Stimulated activated CD8-positive, alpha-beta memory T cell treated with anti-CD3 and anti-CD28 coated beads, Interleukin-7, amount 100 ng/mL, for 4 hours (primary cell): ENCODE measurements around the gene DHRS7C.

ENCODE experiments used
- DNase-seq, 2 donors: peaks; one replicate each; pipeline ENCODE4 v3.0.0-alpha.2; 2020; ENCODE audit warnings: low read depth in 2 of 2

DHRS7C gene

GRCh38 chr17:9766970-9767369 lies 24.4 kb downstream of the DHRS7C start:
- no peak for DNase-seq

DNA sequence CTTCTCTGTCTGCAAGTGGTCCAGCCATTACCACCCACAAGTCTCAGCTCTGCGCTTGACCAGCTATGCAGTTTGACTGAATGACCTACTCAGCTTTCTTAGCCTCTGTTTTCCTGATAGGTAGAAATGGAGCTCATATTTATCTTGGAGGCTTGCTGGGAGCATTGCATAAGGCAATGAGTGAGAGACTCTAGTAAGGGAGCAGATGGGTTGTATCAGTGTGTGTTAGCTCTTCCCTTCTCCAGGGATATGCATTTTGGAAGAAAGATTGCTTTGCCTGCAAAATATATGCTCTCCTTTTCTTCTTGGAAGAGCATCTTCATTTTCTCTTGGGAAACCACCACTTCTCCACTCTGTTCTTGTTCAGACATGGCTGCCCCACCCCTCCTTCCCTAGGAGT lies 26.1 kb downstream of the DHRS7C start:
- no peak for DNase-seq

GRCh38 chr17:9763643-9764042 lies 27.7 kb downstream of the DHRS7C start:
- DNase-seq: no peak

DNA sequence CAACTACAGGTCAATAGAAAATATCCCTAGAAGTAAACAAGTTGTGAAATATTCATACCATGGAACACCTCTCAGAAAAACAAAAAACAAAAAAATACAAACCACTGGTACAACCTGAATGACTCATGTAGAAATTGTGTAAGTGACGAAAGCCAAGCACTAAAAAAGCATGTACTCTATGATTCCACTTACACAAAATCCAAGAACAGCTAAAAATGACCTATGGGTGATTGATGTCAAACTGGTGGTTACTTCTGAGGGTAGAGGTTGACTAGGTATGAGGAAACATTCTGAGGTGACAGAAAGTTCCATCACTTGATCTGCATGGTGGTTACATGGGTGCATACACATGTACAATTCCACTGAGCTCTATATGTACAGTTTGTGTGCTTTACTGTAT lies 31.1 kb downstream of the DHRS7C start:
- DNase-seq: no peak

GRCh38 chr17:9755083-9755482 lies 36.3 kb downstream of the DHRS7C start:
- DNase-seq: no peak

DNA sequence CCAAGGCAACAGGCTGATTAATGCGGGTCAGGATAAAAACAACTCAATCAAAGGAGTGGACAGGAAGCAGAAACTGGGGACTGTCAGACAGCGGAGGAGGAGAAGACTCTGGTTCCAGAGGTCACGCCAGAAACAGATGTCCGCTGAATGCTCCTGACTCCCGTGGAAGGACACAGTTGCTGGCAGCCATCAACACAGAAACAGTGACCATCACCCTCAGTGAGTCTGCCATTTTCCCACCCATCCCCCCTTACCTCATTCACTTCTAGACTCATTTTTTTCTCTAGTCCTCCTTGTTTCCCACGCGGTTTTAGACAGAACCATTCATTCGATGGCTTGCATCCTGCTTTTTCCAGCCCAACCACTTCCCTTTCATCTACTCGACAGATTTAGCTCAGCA lies 40.9 kb downstream of the DHRS7C start:
- DNase-seq: no peak

GRCh38 chr17:9729735-9730420 lies 61.5 kb downstream of the DHRS7C start:
- no peak for DNase-seq

- no peak for DNase-seq
Measured at GRCh38 chr17:9729034-9729650, 62.2 kb downstream of the DHRS7C start.

- DNase-seq: no peak
Measured at GRCh38 chr17:9728564-9728963, 62.8 kb downstream of the DHRS7C start.

- no peak for DNase-seq
Measured at GRCh38 chr17:9728005-9728404, 63.4 kb downstream of the DHRS7C start.

DNA sequence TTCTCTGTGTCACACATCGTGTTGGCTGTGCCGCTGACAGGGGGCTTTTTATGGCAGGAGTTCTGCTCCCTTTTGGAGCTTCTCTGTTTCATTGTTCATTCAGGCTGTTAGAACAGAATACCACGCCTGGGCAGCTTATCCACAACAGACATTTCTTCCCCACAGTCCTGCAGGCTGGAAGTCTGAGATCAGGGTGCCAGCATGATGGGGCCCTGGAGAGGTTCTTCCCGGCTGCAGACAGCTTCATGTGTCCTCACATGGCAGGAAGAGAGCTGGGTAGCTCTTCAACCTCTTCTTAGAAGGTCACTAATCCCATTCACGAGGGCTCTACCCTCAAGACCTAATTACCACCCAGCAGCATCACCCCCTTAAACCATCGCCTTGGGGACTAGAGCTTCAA lies 65.1 kb downstream of the DHRS7C start:
- no peak for DNase-seq

DNA sequence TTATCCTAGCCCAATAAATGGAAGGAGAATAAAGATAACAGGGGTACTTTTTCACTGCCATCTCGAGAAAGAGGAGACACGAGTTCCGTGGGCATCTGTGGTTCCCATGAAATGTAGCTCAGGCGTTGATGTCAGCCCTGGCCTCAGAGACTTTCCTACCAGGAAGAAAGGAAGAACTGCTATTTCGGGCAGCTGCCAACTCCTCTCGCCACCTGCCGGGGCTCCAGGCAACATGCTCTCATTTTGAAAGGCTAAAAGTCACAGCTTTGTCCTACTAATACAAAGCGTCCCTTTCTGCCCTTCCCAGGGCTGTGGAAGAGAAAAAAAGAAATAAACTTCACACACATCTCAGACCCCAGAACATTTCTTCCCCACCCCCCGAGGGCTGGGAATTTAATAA lies 65.8 kb downstream of the DHRS7C start:
- no peak for DNase-seq
